ENCODE data around the gene MLEC. TPM values are rescaled to one million over a fixed set of nuclear protein-coding genes. Genes with fewer than 3 reads are reported as not detected.

MLEC gene
- total and polyA plus RNA-seq, 2 donors (not counting 1 experiment from before 2014, with no cell fraction given), result 56.4 to 120 TPM

DNA sequence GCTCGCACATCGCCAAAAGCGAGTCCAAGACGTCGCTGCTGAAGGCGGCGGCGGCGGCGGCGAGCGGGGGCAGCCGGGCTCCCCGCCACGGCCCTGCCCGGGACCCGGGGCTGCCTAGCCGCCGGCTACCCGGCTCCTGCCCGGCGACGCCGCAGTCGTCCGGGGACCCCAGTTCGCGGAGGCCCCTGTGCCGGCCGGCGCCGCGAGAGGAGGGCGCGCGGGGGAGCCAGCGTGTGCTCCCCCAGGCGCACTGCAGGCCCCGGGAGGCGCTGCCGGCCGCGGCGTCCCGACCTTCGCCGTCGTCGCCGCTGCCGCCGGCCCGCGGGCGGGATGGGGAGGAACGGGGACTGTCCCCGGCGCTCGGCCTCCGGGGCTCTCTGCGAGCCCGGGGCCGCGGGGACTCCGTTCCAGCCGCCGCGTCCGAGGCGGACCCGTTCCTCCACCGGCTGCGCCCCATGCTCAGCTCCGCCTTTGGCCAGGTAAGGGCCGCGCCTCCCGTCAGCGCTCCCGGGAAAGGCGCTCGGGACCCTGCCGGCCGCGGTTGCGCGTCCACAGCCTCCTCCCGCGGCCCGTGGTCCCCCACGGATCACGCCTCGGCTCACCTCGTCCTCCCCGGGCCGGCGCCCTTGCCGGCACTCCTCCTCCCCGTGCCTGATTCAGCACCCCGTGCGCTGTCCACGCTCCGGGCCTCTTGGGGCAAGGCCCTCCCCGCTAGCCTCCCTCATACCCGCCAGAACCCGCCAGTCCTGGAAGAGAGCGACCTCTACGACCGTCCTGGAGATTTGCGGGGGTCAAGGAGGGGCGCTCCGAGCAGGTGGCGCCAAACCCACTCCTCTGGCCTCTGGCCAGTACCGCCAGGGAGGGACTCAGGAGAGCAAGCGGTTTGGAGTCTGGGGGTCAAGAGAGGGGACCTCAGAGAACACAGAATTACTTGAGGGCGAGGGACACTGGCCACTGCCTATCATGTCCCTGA lies 45.8 kb upstream of the MLEC start:
- Histone ChIP-seq H3K79me2 (ENCODE audit: control insufficient read depth, insufficient read depth, low read length) (no peaks in the 10 kb centered on the region), H3K4me2 (ENCODE audit: extremely low read depth, insufficient read depth, low read length) (peak overlapping the region; percentile 75), H3K9me3 (ENCODE audit: control insufficient read depth, insufficient read depth, low read depth, low read length) (no peaks in the 10 kb centered on the region), H3K4me3 (replicated peaks in 1 of 4; ENCODE audit: control extremely low read depth in 1 of 4, insufficient read depth in 1 of 4, low read depth in 3 of 4, low read length in 4 of 4) (peak overlapping the region in 1 of 4 experiments; percentile 20), H3K4me1 (ENCODE audit: control insufficient read depth, extremely low read depth, insufficient read depth, low read length) (no peaks in the 10 kb centered on the region), H3K9ac (ENCODE audit: insufficient read depth, low read length) (no peak overlapping the region), H3K27ac (ENCODE audit: insufficient read depth, low read length) (no peak overlapping the region), H2AFZ (ENCODE audit: low read length) (no peak overlapping the region), H4K20me1 (ENCODE audit: control insufficient read depth, extremely low read depth, insufficient read depth, low read length) (no peaks in the 10 kb centered on the region), H3K36me3 (ENCODE audit: control insufficient read depth, insufficient read depth, low read length) (no peaks in the 10 kb centered on the region), H3K27me3 (ENCODE audit: control insufficient read depth, insufficient read depth, low read length) (peaks cover 45% of the 10 kb centered on the region)
- TF ChIP-seq, protein P1, sequence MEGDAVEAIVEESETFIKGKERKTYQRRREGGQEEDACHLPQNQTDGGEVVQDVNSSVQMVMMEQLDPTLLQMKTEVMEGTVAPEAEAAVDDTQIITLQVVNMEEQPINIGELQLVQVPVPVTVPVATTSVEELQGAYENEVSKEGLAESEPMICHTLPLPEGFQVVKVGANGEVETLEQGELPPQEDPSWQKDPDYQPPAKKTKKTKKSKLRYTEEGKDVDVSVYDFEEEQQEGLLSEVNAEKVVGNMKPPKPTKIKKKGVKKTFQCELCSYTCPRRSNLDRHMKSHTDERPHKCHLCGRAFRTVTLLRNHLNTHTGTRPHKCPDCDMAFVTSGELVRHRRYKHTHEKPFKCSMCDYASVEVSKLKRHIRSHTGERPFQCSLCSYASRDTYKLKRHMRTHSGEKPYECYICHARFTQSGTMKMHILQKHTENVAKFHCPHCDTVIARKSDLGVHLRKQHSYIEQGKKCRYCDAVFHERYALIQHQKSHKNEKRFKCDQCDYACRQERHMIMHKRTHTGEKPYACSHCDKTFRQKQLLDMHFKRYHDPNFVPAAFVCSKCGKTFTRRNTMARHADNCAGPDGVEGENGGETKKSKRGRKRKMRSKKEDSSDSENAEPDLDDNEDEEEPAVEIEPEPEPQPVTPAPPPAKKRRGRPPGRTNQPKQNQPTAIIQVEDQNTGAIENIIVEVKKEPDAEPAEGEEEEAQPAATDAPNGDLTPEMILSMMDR (conservative IDR thresholded peaks at IDR 0.05 in 1 of 2, IDR thresholded peaks at IDR 0.05 in 1 of 2; ENCODE audit: low read depth in 1 of 2, low read length in 2 of 2), result no peak
- TF ChIP-seq EZH2 (IDR thresholded peaks at IDR 0.05; ENCODE audit: low read length, missing control alignments), result peak; percentile 97
- DNase-seq (ENCODE audit: low read depth in 2 of 2), result peak; percentile 39 to 59

DNA sequence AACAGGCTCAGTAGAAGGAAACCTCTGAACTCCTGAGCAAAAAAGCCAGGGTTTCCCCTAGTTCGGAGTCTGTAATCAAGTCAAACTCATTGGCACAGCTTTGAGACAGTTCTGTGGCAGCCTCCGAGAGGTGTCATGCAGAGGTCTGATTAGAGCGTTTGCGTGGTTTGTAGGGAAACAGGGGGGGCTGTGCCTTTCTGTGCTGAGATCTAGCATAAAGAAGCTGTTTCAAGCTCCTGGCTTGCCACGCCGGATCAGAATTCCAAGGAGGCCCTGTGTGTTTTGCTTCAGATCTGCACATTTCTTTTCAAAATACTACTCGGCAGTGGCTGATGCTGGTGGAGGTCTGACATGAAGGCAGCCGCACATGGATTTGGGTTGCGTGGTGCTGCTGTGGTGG lies 44.8 kb upstream of the MLEC start:
- peaks cover 45% of the 10 kb centered on the region for H3K27me3 ChIP-seq (ENCODE audit: control insufficient read depth, insufficient read depth, low read length)
- no peak overlapping the region for H3K4me2 ChIP-seq (ENCODE audit: extremely low read depth, insufficient read depth, low read length)
- H3K9ac ChIP-seq (ENCODE audit: insufficient read depth, low read length), result no peak overlapping the region
- H2AFZ ChIP-seq (ENCODE audit: low read length), result no peak overlapping the region
- H3K36me3 ChIP-seq (ENCODE audit: control insufficient read depth, insufficient read depth, low read length), result no peaks in the 10 kb centered on the region
- no peak overlapping the region for H3K27ac ChIP-seq (ENCODE audit: insufficient read depth, low read length)
- no peaks in the 10 kb centered on the region for H4K20me1 ChIP-seq (ENCODE audit: control insufficient read depth, extremely low read depth, insufficient read depth, low read length)
- H3K79me2 ChIP-seq (ENCODE audit: control insufficient read depth, insufficient read depth, low read length), result no peaks in the 10 kb centered on the region
- no peak for DNase-seq (ENCODE audit: low read depth in 2 of 2)
- H3K9me3 ChIP-seq (ENCODE audit: control insufficient read depth, insufficient read depth, low read depth, low read length), result no peaks in the 10 kb centered on the region
- no peaks in the 10 kb centered on the region for H3K4me1 ChIP-seq (ENCODE audit: control insufficient read depth, extremely low read depth, insufficient read depth, low read length)
- H3K4me3 ChIP-seq (replicated peaks in 1 of 4; ENCODE audit: control extremely low read depth in 1 of 4, insufficient read depth in 1 of 4, low read depth in 3 of 4, low read length in 4 of 4), result no peak overlapping the region
- no peak for TF ChIP-seq EZH2 (IDR thresholded peaks at IDR 0.05; ENCODE audit: low read length, missing control alignments)
- TF ChIP-seq, protein P1 (conservative IDR thresholded peaks at IDR 0.05 in 1 of 2, IDR thresholded peaks at IDR 0.05 in 1 of 2; ENCODE audit: low read depth in 1 of 2, low read length in 2 of 2), result no peak

DNA sequence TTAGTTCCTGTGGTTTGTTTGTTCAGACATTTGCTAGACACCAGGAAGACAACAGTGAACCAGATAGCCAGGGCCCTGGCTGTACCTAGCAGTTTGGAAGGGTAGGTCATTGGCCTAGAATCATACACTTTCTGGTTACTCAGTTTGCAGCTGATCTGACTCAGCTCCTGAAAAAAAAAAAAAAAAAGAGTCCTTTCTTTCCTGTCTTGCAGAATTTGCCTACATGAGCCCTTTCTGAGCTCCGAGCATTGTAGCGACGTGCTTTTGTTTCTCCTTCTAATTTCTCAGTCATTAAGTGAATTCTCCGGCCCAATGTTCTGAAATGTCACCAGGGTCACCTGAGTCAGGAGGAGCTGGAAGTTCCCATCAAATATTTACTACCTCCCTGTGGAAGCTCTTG lies 44.1 kb upstream of the MLEC start:
- peaks cover 45% of the 10 kb centered on the region for H3K27me3 ChIP-seq (ENCODE audit: control insufficient read depth, insufficient read depth, low read length)
- H2AFZ ChIP-seq (ENCODE audit: low read length), result no peak overlapping the region
- H3K4me2 ChIP-seq (ENCODE audit: extremely low read depth, insufficient read depth, low read length), result no peak overlapping the region
- no peaks in the 10 kb centered on the region for H3K79me2 ChIP-seq (ENCODE audit: control insufficient read depth, insufficient read depth, low read length)
- DNase-seq (ENCODE audit: low read depth in 2 of 2), result no peak
- H3K9ac ChIP-seq (ENCODE audit: insufficient read depth, low read length), result no peak overlapping the region
- no peaks in the 10 kb centered on the region for H3K36me3 ChIP-seq (ENCODE audit: control insufficient read depth, insufficient read depth, low read length)
- H4K20me1 ChIP-seq (ENCODE audit: control insufficient read depth, extremely low read depth, insufficient read depth, low read length), result no peaks in the 10 kb centered on the region
- TF ChIP-seq, protein P1 (conservative IDR thresholded peaks at IDR 0.05 in 1 of 2, IDR thresholded peaks at IDR 0.05 in 1 of 2; ENCODE audit: low read depth in 1 of 2, low read length in 2 of 2), result no peak
- TF ChIP-seq EZH2 (IDR thresholded peaks at IDR 0.05; ENCODE audit: low read length, missing control alignments), result no peak
- H3K4me3 ChIP-seq (replicated peaks in 1 of 4; ENCODE audit: control extremely low read depth in 1 of 4, insufficient read depth in 1 of 4, low read depth in 3 of 4, low read length in 4 of 4), result no peak overlapping the region
- H3K27ac ChIP-seq (ENCODE audit: insufficient read depth, low read length), result no peak overlapping the region
- H3K9me3 ChIP-seq (ENCODE audit: control insufficient read depth, insufficient read depth, low read depth, low read length), result no peaks in the 10 kb centered on the region
- no peaks in the 10 kb centered on the region for H3K4me1 ChIP-seq (ENCODE audit: control insufficient read depth, extremely low read depth, insufficient read depth, low read length)
